GM18520 (cell line): ENCODE measurements around the gene AMBP.
"Not testable (repeated sequence)": the region's sequence is repeated elsewhere in the genome, so short reads cannot be mapped to it uniquely, and the experiment has no call there.

Source experiments
- ATAC-seq: cut with Tn5 transposase; IDR thresholded peaks from one replicate; pipeline ENCODE4 v1.9.1; 2021; ENCODE audit not compliant: unreplicated experiment

Gene AMBP

DNA sequence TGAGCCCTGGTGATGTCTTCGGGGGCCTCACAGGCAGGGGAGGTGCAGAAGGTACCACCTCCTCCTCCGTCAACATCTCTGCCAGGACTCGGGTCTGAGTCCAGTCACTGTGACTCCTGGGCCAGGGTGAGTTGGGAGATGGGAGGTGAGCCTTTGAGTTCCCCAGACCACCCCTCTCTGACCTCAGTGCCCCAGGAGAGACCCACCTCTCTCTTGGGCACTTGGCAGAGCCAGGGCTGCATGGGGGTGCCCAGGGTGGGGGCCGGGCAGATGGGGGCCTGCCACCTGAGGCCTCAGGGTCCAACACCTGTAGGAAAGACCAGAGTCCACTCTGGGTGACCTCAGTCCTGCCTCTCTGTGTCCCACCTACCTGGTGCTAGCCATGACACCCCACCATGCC lies 14.2 kb upstream of the AMBP start:
- no peak for ATAC-seq

DNA sequence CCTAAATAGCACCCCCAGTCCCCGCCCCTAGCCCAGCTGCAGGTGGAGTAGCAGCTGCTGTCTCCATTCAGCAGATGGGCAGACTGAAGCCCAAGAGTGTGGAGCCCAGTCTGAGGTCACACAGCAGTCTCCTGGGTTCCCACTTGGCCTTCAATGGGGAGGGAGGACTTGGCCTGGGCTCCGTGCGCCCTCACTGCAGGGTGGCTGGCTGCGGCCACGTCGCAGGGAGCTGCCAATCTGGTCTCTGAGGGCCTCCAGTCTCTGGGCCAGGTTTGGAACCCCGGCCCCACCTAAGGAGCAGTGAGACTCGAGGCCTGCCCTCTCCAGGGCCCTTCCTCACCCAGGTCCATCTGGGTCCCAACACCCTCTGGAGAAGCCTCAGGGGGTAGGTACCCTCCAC lies 13.6 kb upstream of the AMBP start:
- no peak for ATAC-seq

DNA sequence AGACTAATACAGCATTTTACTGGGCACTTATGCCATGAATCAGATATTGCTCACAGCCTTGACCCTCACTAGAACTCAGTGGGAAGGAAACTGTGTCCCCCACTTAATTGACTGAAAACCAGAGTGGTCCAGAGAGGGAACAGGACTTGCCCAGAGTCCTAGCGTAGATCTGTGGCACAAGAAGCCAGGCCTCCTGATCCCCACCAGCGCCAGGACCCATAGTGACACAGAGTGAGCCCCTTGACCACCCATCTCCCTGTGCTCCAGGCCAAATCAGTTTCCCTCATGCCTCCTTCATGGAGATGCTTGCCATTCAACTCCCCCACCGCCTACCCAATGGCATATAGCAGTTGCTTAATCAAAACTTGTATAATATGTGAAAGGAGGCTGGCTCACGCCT lies 12.7 kb upstream of the AMBP start:
- ATAC-seq: no peak

DNA sequence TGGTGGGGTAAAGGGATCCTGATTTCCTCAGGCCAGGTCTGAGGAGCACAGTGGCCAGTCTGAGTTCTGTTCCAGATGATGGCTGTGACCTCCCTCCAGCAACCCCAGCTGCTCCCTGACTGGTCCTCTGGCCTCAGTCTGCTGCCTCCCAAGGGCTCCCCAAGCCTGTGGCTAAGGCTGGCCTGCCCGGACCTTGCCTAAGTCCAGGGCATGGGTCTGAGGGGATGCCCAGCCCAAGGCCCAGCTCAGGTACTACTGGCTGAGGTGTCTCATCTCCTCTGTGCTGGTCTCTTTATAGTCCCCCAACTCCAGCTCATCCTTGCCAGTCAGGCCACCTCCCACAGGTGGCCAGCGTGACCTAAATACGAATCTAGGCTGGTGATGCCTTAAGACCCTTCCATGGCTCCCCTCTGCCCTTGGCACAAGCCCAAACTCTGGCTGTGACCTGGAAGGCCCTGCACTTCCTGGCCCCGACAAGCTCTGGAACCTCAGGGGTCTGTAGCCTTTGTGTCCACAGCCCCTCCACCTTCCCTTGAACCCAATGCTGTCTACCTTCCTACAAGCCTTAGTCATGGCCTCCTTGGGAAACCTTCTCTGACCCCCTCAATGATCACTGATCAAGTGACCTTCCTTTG lies 11.2 kb upstream of the AMBP start:
- ATAC-seq: no peak

DNA sequence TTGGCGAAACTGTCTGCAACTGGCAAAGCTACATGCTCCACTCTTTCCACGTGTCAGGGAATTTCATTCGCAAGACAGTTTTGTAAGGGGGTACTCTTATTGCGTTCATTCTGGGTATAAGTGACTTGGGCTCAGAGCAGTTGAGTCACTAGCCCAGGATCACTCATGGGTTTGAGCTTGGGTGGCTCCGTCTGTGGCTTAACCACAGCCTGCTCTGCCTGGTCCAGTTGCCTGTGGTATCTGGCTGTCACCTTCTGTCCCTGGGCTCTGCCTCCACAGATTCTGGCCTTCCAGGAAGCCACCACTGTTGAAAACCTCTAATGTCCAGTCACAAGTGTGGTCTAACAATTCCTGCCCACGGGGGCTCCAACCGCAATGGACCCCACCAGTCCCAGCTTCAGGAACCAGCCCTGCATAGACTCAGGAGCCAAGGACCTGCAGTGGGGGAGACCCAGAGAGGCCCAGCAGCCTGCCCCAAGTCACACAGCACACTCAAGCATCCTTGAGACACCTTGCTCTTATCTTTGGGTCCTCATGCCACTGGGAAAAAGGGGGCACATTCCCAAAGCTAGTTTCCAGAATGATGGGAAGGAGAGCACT lies 10.6 kb upstream of the AMBP start:
- ATAC-seq: no peak

DNA sequence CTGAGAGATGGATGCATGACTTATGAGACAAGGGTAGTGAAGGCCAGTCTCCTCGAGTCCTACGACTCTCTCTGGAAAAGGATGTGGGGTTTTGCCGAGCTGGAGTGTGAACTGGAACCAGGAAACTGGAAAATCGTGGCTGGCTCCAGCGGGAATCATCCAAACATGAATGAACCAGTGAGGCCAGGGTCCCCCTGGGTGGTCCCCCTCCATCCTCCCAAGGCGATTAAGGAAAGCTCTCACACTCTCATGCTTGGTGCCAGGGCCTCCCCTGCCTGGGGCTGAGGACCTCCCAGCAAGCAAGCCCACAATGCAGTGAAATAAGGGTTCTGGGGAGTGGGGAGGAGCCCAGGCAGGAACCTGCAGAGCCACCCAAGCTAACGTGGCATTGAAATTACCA lies 9.6 kb upstream of the AMBP start:
- ATAC-seq: no peak

DNA sequence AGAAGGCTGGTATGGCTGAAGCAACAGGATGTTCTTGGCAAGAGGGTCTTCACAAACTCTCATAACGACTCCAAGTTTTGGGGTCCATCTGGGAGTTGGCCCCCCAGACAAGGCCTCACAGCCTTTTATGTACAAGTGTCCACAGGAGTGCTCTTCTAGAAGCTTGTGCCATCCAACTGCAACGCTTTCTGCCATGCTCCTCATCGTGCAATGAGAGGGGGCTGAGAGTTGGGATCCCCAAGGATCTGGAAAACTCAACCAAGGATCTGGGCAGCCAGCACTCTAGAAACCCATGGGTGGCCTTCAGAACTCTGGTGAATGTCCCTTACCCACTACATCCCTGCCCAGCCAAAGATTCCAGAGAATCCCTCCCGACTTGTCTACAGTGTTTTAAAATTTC lies 8.5 kb upstream of the AMBP start:
- ATAC-seq: no peak

DNA sequence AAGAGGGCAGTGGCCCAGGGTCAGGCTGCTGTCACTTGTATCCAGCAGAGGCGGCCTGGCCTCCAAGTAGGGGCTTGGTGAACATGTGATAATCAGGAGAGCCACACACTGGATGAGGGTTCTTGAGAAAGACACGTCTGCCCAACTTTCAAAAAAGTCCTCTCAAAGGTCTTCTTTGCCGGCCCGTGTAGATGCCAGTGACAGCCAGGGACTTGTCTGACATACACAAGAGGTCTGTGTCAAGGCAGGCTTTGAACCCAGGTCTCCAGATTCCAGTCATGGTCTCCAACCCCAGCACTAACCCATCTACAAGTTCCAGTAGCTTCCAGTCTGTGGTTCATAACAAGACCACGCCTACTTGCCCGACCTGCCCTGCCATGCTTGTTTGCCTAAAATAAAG lies 7.9 kb upstream of the AMBP start:
- ATAC-seq: no peak

DNA sequence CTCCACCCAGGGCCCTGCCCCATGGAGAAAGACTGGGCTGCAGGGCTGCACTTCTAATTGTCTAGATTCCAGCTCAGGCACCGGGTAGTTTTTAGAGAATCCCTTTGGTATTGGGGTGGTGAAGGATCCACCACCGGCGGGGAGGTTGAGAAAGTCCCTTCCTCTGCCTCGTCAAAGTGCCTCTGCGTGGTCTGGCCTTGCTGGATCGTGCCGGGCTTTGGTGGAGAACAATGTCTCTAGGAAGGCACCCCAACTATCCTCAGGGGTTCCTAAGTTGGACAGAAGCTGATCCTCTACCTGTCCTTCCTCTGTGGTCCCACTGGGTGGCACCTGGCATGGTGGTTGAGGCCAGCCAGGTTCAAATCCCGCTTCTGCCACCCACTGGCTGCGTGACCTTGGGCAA lies 7.3 kb upstream of the AMBP start:
- ATAC-seq: no peak

DNA sequence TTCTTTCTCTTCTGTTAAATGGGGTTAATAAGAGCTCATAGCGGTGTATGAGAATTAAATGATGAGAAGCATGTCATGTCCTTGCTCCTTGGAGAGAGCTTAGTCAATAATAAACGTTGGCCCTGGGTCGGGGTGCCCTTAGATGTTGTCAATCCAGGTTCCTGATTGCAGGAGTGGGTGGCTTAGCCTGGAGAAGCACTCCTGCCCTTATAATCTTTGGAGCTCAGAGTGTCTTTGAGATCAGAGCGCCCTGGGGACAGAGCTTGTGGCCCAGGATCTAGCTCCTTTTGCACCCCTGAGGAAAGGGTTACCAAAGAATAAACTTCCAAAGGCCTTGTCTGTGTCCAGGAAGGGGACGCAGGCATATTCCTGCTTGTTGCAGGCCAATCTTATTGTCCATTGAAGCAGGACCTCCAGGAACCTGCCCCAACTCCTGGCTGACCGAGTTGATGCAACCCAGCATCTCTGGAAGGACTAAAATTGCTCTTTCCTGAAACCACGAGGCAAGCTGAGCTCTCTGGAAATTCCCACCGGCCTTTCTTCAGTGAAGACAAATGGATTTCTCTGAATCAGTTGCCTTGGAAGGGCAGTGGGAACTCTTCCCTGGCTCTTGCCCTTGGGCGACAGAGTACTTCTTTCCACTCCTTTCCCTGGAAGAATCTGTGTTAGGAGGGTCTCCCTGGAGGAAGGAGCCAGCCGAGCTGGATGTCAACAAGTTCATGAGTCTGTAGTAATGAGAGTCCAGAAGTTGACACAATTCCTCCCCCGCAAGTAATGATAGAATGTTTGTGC lies 6.4 kb upstream of the AMBP start:
- no peak for ATAC-seq

DNA sequence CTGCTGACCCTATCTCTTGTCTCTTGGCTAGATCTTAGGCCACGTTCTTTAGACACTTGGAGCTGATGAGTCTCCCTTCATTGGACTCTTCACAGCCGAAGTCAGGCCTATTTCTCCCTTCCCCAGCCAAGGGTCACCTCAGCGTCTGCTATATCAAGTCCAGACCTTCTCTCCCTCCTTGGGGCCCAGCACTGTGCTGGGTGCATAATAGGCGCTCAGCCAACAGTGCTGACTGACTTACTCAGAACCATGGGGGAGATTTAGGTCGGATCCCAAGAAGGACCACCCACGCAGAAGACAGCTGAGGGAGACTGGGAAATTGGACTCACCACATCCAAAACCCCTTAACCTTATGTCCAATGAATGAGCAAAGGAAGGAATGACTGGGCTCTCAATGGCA lies 5.6 kb upstream of the AMBP start:
- no peak for ATAC-seq

DNA sequence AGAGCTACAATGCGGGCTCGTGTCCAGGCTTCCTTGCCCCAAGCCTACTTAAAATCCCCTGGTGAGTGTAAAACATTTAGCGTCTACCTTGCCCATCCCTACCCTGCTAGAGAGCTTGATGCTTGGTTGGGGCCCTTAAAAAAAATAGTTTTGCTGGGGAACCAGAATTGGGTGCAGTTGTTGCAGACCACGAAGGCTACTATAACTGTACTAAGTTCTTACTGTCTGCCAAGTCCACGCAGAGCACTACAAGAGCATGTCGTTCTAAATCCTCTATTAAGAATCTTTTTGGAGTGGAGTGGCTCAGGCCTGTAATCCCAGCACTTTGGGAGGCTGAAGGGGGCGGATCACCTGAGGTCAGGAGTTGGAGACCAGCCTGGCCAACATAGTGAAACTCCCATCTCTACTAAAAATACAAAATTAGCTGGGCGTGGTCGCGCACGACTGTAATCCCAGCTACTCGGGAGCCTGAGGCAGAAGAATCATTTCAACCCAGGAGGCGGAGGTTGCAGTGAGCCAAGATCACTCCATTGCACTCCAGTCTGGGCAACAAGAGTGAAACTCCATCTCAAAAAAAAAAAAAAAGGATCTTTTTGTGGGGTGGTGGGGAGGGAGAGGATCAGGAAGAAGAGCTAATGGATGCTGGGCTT lies 4.8 kb upstream of the AMBP start:
- ATAC-seq: not testable (repeated sequence)

DNA sequence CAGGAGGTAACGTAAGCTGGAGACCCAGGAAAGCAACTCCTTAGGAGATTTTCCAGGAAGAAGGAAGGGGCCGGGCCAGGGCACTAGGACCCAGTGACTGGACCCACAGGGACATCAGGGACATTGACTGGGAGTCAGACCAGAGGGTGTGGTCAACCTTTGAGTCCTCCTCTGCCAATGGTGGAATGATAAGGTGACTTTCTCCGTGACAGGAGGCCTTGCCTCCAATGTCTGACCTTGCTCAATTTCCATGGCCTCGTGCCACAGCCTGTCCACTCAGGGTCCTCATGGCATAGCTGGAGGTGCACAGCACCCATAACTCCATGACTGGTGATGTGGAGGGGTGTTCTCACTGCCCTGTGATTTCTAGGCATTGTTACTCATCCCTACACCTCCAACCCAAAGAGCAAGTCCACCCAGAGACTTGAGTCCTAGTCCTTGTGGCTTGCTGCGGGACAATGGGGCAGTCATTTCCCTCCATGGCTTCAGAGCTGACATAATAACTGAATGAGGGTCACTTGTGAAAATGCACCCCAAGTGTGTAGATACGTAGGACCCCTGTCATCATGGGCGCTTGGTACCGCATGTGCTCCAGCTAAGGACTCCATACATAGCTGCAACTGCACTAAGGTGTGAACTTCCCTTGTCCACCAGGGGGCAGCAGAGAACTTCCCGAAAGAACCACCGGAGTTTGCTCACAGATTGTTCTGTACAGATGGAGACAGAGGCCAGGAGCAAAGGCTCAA lies 4.1 kb upstream of the AMBP start:
- peak; percentile 50 for ATAC-seq

DNA sequence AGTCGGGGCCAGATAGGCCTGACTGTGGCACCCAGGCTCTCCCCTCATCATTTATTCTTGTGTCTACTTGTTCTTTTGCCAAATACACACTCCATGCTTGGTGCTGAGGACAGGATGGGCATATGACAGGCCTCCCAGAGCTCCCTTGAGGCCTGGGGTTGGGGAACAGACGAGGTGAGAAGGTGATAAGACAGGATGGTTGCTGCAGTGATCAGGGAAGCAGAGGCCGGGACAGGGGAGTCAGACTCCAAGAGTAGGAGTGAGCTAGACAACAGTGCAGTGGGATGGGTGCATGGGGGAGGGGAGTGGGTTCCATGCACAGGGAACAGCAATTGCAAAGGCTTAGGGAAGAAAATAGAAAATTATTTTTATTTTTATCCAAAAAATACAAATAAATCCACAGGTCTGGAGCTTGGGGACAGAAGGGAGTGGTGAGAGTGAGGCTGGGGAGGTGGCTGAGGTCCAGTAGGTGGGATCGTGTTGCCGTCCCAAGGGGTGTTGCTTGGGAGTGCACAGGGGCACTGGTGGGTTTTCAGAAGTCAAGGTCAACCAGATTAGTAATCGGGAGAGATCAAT lies 3.4 kb upstream of the AMBP start:
- ATAC-seq: no peak

DNA sequence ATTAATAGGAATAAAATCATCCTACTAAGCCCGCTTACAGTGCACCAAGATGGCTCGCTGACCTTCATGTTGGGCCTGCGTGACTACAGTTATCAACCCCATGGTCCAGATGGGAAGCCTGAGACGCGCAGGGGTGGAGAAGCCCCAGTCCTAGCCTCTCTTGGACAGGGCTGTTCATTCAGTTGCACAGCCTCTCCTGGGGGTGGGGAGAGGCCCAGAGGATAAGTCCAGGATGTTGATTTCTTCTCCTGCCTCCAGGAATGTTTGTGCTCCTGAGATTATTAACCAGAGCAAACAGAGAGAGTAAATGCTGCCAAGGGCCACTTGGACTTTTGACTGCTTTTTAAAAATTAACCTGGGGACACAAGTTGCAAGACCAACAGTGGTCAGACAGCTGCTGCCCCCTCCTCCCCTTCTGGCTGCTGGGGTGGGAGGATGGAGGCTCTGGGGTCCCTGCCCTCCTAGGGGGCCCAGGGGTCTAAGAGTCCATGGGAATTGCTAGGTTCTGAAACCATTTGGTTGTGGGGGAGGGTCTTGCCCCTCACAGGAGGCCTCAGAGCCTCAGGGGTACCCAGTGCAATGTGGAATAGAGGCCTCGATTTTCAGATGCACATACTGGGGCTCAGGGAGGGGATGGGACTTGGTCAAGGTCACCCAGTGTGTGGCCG lies 2.8 kb upstream of the AMBP start:
- no peak for ATAC-seq

DNA sequence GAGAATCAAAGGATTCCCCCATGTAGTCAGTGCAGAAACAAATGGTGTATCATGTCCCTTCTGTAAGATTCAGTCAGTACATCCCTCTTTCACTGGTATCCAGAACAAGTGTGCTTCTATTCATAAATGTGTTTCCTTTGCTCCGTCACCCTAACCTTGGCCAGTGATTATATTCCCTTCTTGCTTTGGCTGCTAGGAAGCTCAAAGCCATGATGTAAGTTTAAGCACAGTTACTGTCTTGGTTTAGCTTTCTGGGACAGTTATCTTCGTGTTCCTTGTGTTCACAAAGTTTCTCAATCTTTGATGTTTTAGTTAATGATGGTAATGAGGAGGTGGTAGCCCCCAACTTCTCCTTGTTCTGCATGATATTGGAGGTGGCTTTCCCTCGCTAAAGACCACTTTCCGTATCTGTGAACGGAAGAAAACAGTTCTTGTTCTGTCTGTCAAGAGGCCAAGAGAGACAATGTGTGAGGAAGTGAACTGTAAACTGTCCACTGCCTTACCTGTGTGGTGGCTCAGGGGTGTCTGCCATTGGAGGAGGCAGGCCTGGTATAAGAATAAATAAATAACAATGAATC lies 2.2 kb upstream of the AMBP start:
- ATAC-seq: no peak

DNA sequence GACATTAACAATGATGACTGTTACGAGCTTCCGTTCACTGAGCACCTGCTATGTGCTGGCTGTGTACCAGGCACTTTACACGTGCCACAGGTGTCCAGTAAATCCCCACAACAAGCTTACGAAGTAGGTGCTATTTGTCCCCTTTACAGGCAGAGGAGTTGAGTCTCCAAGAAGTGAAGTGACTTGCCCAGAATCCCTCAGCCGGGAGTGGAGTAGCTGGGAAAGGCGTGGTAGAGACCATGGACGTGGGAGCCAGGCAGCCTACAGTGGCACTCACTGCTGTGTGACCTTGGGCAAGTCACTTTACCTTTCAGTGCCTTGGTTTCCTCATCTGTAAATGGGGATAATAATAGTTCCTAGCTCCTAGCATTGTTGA lies 669 bp upstream of the AMBP start:
- no peak for ATAC-seq

DNA sequence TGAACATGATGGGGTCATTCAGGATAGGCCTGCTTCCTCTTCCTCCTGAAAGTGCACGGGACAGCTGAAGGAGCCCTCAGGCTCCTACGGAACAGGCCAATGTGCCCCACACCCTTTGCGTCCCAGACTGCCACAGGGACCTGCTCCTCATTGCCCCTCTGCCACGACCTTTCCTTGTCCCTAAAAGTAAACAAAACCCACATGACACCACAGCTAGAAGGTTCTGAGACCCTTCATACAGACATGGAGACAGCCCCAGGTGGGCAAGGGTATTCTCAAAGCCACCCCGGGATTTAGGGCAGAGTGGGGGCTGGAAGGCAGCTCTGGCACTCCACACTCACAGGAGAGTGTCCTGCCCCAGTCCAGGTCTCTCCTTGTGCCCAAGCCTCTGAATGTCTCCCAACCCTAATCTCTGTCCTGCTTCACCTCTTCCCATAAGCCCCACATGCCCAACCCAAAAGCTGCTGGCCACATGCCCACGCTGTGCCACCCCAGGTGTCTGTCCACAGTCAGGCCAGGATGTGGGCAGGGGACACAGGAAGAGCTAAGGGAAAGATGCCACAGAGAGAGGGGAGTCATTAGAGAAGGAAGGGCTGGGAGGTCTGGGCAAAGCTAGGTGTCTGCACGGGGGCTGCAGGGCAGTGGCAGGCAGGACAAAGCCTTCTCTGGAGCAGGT lies 800 bp downstream of the AMBP start:
- ATAC-seq: no peak
